ENCODE results near the gene LCMT1. TPM values are rescaled to one million over a fixed set of nuclear protein-coding genes. Genes with fewer than 3 reads are reported as not detected.

LCMT1 gene
- total RNA-seq, 3 donors from 2014 or later = 26.9 to 38.3 (median 30.4) TPM

GRCh38 chr16:25217112-25217511 is 105.6 kb downstream of the LCMT1 start:
- Histone ChIP-seq H3K9me3 (no peaks in the 10 kb centered on the region), H3K27ac (no peak overlapping the region), H3K36me3 (no peaks in the 10 kb centered on the region), H3K4me1 (no peaks in the 10 kb centered on the region), H3K4me3 (no peak overlapping the region), H3K27me3 (no peaks in the 10 kb centered on the region)
- TF ChIP-seq POLR2AphosphoS5 (IDR thresholded peaks at IDR 0.05) = no peak
- TF ChIP-seq POLR2A (IDR thresholded peaks at IDR 0.05) = no peak
- TF ChIP-seq CTCF (IDR thresholded peaks at IDR 0.05) = no peak
- intact Hi-C loops (cut with DNase I; ENCODE audit: low total_unique reads) = loop anchor here (5.0 kb wide), 1 partner anchor 605 kb away; no protein-coding TSS in a partner anchor
- DNase-seq (ENCODE audit: low spot score in 2 of 2) = no peak

GRCh38 chr16:25217921-25218320 is 106.4 kb downstream of the LCMT1 start:
- no peaks in the 10 kb centered on the region for H3K36me3 ChIP-seq
- H3K27ac ChIP-seq = no peak overlapping the region
- intact Hi-C loops (cut with DNase I; ENCODE audit: low total_unique reads) = loop anchor here (5.0 kb wide), 1 partner anchor 604 kb away; no protein-coding TSS in a partner anchor
- no peak overlapping the region for H3K4me3 ChIP-seq
- TF ChIP-seq POLR2A (IDR thresholded peaks at IDR 0.05) (no peak), POLR2AphosphoS5 (IDR thresholded peaks at IDR 0.05) (no peak), CTCF (IDR thresholded peaks at IDR 0.05) (no peak)
- no peaks in the 10 kb centered on the region for H3K4me1 ChIP-seq
- H3K27me3 ChIP-seq = no peaks in the 10 kb centered on the region
- no peak for DNase-seq (ENCODE audit: low spot score in 2 of 2)
- H3K9me3 ChIP-seq = no peaks in the 10 kb centered on the region

GRCh38 chr16:25219070-25219737 is 107.7 kb downstream of the LCMT1 start:
- DNase-seq (ENCODE audit: low spot score in 2 of 2) = no peak
- Histone ChIP-seq H3K27me3 (no peaks in the 10 kb centered on the region), H3K27ac (no peak overlapping the region), H3K9me3 (no peaks in the 10 kb centered on the region), H3K4me1 (no peaks in the 10 kb centered on the region), H3K36me3 (no peaks in the 10 kb centered on the region), H3K4me3 (no peak overlapping the region)
- intact Hi-C loops (cut with DNase I; ENCODE audit: low total_unique reads) = loop anchor here (5.0 kb wide), 1 partner anchor 603 kb away; no protein-coding TSS in a partner anchor
- no peak for TF ChIP-seq POLR2AphosphoS5 (IDR thresholded peaks at IDR 0.05)
- TF ChIP-seq POLR2A (IDR thresholded peaks at IDR 0.05) = no peak
- TF ChIP-seq CTCF (IDR thresholded peaks at IDR 0.05) = no peak

GRCh38 chr16:25222959-25223358 is 111.4 kb downstream of the LCMT1 start:
- H3K9me3 ChIP-seq = no peaks in the 10 kb centered on the region
- H3K4me3 ChIP-seq = no peak overlapping the region
- no peaks in the 10 kb centered on the region for H3K36me3 ChIP-seq
- intact Hi-C loops (cut with DNase I; ENCODE audit: low total_unique reads) = loop anchor here (10.0 kb wide), 1 partner anchor 158 kb away; no protein-coding TSS in a partner anchor
- no peaks in the 10 kb centered on the region for H3K4me1 ChIP-seq
- no peaks in the 10 kb centered on the region for H3K27me3 ChIP-seq
- no peak for DNase-seq (ENCODE audit: low spot score in 2 of 2)
- no peak for TF ChIP-seq POLR2AphosphoS5 (IDR thresholded peaks at IDR 0.05)
- no peak for TF ChIP-seq POLR2A (IDR thresholded peaks at IDR 0.05)
- no peak for TF ChIP-seq CTCF (IDR thresholded peaks at IDR 0.05)
- H3K27ac ChIP-seq = no peak overlapping the region

GRCh38 chr16:25223964-25224363 is 112.4 kb downstream of the LCMT1 start:
- Histone ChIP-seq H3K4me3 (no peak overlapping the region), H3K27ac (no peak overlapping the region), H3K4me1 (no peaks in the 10 kb centered on the region), H3K27me3 (no peaks in the 10 kb centered on the region), H3K36me3 (no peaks in the 10 kb centered on the region), H3K9me3 (no peaks in the 10 kb centered on the region)
- intact Hi-C loops (cut with DNase I; ENCODE audit: low total_unique reads) = loop anchor here (10.0 kb wide), 1 partner anchor 159 kb away; no protein-coding TSS in a partner anchor
- no peak for DNase-seq (ENCODE audit: low spot score in 2 of 2)
- no peak for TF ChIP-seq POLR2AphosphoS5 (IDR thresholded peaks at IDR 0.05)
- TF ChIP-seq POLR2A (IDR thresholded peaks at IDR 0.05) = no peak
- TF ChIP-seq CTCF (IDR thresholded peaks at IDR 0.05) = no peak

Measured in breast epithelium (tissue), 4 donors.